ENCODE measurements around the gene MYO9B. TPM values are rescaled to one million over a fixed set of nuclear protein-coding genes. Genes with fewer than 3 reads are reported as not detected.

The MYO9B gene
- total RNA-seq, 1 donor from 2014 or later: 205 TPM

DNA sequence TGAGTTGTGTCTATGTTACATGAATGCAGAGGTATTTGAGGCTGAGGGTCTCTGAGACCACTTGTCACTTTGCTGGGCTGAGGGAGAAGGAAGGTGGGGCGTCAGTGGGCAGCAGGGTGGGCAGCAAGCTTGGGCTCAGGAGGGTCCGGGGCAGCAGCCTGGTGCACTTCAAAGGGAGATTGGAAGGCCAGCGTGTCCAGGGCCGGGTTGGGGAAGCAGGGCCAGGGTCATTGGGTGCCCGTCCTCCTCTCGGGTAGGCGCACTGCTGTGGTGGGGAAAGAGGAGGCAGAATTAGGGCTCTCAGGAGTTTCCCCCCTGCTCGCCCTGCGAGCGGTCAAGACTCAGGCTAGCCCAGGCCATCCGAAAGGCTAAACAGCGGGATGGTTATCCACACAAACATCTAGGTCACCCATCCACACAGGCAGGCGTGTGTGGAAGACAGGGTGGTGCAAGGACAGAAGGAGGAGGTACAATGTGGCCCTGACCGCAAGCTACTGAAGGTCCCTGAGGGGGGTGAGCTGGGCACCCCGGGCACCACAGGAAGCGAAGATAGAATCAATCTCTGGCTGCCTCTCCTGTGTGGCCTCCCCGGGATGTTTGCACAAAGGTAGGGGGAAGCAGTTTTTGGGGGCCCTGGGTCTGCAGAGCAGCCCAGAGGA, 37.7 kb downstream of the MYO9B start:
- no peaks in the 10 kb centered on the region for H3K9me3 ChIP-seq
- no peak for TF ChIP-seq CTCF (IDR thresholded peaks at IDR 0.05)
- DNase-seq: no peak
- no peak overlapping the region for H3K4me3 ChIP-seq
- H3K4me1 ChIP-seq: peaks cover 62% of the 10 kb centered on the region
- intact Hi-C loops (cut with DNase I): no loop called here
- H3K27ac ChIP-seq: peak overlapping the region; percentile 49
- no peaks in the 10 kb centered on the region for H3K27me3 ChIP-seq (ENCODE audit: low read depth)
- peaks cover 28% of the 10 kb centered on the region for H3K36me3 ChIP-seq
- peak; percentile 37 to 46 for ATAC-seq

GRCh38 chr19:17114414-17114831, 38.8 kb downstream of the MYO9B start:
- intact Hi-C loops (cut with DNase I): no loop called here
- Histone ChIP-seq H3K9me3 (no peaks in the 10 kb centered on the region), H3K4me3 (no peak overlapping the region), H3K27ac (peak overlapping the region; percentile 11), H3K27me3 (ENCODE audit: low read depth) (no peaks in the 10 kb centered on the region), H3K4me1 (peaks cover 50% of the 10 kb centered on the region), H3K36me3 (peaks cover 31% of the 10 kb centered on the region)
- TF ChIP-seq CTCF (IDR thresholded peaks at IDR 0.05): no peak
- no peak for ATAC-seq
- no peak for DNase-seq

DNA sequence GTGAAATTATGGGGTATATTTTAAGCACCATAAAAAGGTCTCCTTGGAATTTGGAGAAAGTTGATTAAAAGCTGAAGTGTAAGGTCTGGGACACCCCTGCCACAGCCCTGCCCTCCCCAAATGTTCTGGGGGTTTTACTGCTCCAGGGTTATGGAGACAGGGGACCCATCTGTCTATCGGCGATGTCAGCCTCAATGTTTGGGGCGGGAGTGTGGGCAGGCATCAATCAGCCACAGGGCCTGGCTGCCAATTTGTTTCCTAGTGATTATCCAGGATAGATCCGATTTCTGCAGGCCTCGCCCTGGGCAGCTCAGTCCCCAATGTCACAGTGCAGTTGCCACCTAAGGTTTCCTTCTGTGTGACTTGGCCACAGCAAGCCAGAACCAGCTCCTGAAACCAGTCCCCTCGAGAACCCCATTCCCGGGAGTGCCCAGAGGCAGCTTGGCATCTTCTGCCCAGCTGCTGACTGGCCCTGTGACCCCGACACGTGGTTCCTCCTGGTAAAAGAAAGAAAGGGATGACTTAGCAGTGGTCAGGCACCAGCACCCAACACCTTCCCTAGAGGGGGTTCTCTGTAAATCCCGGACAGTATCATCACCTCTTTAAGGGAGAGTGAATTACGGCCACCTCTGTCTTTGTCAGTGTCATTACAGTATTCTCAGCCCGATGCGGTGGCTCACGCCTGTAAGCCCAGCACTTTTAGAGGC, 41.6 kb downstream of the MYO9B start:
- Histone ChIP-seq H3K36me3 (peaks cover 15% of the 10 kb centered on the region), H3K4me3 (no peak overlapping the region), H3K9me3 (no peaks in the 10 kb centered on the region), H3K27me3 (ENCODE audit: low read depth) (no peaks in the 10 kb centered on the region), H3K4me1 (peaks cover 25% of the 10 kb centered on the region), H3K27ac (no peak overlapping the region)
- intact Hi-C loops (cut with DNase I): no loop called here
- no peak for ATAC-seq
- TF ChIP-seq CTCF (IDR thresholded peaks at IDR 0.05): no peak
- DNase-seq: no peak

DNA sequence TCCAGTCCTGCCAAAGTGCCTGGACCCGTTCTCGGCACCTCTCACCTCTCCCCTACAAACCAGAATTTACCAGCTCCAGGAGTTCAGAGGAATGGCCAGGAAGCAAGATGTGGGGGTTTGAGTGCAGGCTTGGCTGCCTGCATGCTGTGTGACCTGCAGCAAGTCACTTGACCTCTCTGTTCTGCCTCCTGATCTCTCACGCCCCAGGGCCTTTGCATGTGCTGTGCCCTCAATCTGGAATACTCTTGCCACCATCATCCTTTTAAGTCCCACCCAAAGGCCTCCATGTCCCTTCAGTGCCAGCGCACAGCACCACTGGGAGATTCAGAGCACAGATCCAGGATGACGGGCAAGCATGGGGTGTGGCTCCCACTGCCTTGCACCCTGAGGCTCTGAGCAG, 43.4 kb downstream of the MYO9B start:
- Histone ChIP-seq H3K27ac (no peak overlapping the region), H3K4me1 (peaks cover 21% of the 10 kb centered on the region), H3K4me3 (no peak overlapping the region), H3K9me3 (no peaks in the 10 kb centered on the region), H3K36me3 (peaks cover 14% of the 10 kb centered on the region), H3K27me3 (ENCODE audit: low read depth) (no peaks in the 10 kb centered on the region)
- ATAC-seq (no peak), DNase-seq (no peak)
- intact Hi-C loops (cut with DNase I): no loop called here
- TF ChIP-seq CTCF (IDR thresholded peaks at IDR 0.05): no peak

DNA sequence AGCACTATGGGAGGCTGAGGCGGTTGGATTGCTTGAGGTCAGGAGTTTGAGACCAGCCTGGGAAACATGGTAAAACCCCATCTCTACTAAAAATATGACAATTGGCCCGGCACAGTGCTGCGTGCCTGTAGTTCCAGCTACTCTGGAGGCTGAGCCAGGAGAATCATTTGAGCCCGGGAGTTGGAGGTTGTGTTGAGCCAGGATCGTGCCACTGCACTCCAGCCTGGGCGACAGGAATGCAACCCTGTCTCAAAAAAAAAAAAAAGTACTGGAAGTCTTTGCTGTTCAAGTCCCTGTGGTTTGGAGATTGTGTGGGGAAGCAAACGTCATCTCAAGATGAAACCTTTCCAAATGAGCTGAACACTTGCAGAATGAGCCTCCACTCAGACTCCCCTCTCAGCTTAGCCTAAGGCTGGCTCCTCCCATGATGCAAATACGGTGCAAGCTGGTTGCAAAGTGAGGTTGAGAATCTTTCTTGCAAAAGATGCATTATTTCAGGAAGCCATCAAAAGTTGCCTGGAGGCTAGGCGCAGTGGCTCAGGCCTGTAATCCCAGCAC, 46.2 kb downstream of the MYO9B start:
- intact Hi-C loops (cut with DNase I): no loop called here

More for the DNA sequence above, 46.2 kb downstream of the MYO9B start:
- no peaks in the 10 kb centered on the region for H3K27me3 ChIP-seq (ENCODE audit: low read depth)
- peaks cover 8% of the 10 kb centered on the region for H3K36me3 ChIP-seq
- ATAC-seq (no peak), DNase-seq (no peak)
- H3K4me1 ChIP-seq: peaks cover 36% of the 10 kb centered on the region
- H3K9me3 ChIP-seq: no peaks in the 10 kb centered on the region
- no peak for TF ChIP-seq CTCF (IDR thresholded peaks at IDR 0.05)
- no peak overlapping the region for H3K4me3 ChIP-seq
- no peak overlapping the region for H3K27ac ChIP-seq

All from lower lobe of right lung (tissue), 2 donors.